ENCODE measurements around the gene CACNB1. TPM values are rescaled to one million over a fixed set of nuclear protein-coding genes. Genes with fewer than 3 reads are reported as not detected.

Gene CACNB1
- total RNA-seq, 4 donors from 2014 or later, result 10.1 to 21.7 (median 11.6) TPM

- in situ Hi-C loops (cut with MboI; ENCODE audit: low pct_ligation_motif_present in 1 of 4, low pct_unique_long_range_greater_than_20kb in 1 of 4, low sequenced_read_pairs in 3 of 4) (loop anchor here in 2 of 4 donors (25.0 kb wide), 2 partner anchors 177 to 302 kb away; partner anchors contain the start of genes LASP1 (in 1 of the 2) and RPL23 (in 1 of the 2)), intact Hi-C loops (cut with DNase I; ENCODE audit: low total_unique reads) (no loop called here)
Measured at GRCh38 chr17:39164675-39165143, 32.8 kb downstream of the CACNB1 start.

GRCh38 chr17:39161962-39162361 lies 35.5 kb downstream of the CACNB1 start:
- in situ Hi-C loops (cut with MboI; ENCODE audit: low pct_ligation_motif_present in 1 of 4, low pct_unique_long_range_greater_than_20kb in 1 of 4, low sequenced_read_pairs in 3 of 4) (loop anchor here in 2 of 4 donors (25.0 kb wide), 2 partner anchors 175 to 300 kb away; partner anchors contain the start of genes LASP1 (in 1 of the 2) and RPL23 (in 1 of the 2)), intact Hi-C loops (cut with DNase I; ENCODE audit: low total_unique reads) (no loop called here)
- Histone ChIP-seq H3K4me1 (peaks cover 3 to 28% (median 15%) of the 10 kb centered on the region in 4 donors), H3K27ac (no peak overlapping the region), H3K36me3 (no peaks in the 10 kb centered on the region), H3K27me3 (peaks cover 8% of the 10 kb centered on the region), H3K4me3 (no peak overlapping the region), H3K9me3 (no peaks in the 10 kb centered on the region)
- TF ChIP-seq POLR2AphosphoS5 (IDR thresholded peaks at IDR 0.05), result no peak
- no peak for TF ChIP-seq EP300 (IDR thresholded peaks at IDR 0.05; ENCODE audit: low read depth)
- TF ChIP-seq CTCF (IDR thresholded peaks at IDR 0.05), result no peak
- TF ChIP-seq POLR2A (IDR thresholded peaks at IDR 0.05), result no peak
- WGBS, 2 donors (ENCODE audit: low coverage in 1 of 2), result 64% methylated on average over 2 of the region's 2 CpGs; no CpG with 5 or more reads in 1 of the 2 donors
- no peak for DNase-seq

More at GRCh38 chr17:39164675-39165143, 32.8 kb downstream of the CACNB1 start:
- WGBS, 2 donors (ENCODE audit: low coverage in 1 of 2), result 5 to 8% methylated on average over 4 to 14 of the region's 15 CpGs
- Histone ChIP-seq H3K9me3 (peaks cover 0 to 3% of the 10 kb centered on the region in 2 donors), H3K4me1 (peaks cover 3 to 37% (median 15%) of the 10 kb centered on the region in 4 donors), H3K4me3 (peak overlapping the region; percentile 17 to 53 (median 33)), H3K27me3 (peaks cover 8% of the 10 kb centered on the region), H3K27ac (peak overlapping the region in 3 of 4 donors; percentile 4 to 47 (median 6)), H3K36me3 (no peaks in the 10 kb centered on the region)
- TF ChIP-seq EP300 (IDR thresholded peaks at IDR 0.05; ENCODE audit: low read depth) (no peak), POLR2A (IDR thresholded peaks at IDR 0.05) (no peak), CTCF (IDR thresholded peaks at IDR 0.05) (peak; percentile 75 to 87 (median 80)), POLR2AphosphoS5 (IDR thresholded peaks at IDR 0.05) (peak in 1 of 3 donors; percentile 29)
- peak; percentile 88 for DNase-seq

DNA sequence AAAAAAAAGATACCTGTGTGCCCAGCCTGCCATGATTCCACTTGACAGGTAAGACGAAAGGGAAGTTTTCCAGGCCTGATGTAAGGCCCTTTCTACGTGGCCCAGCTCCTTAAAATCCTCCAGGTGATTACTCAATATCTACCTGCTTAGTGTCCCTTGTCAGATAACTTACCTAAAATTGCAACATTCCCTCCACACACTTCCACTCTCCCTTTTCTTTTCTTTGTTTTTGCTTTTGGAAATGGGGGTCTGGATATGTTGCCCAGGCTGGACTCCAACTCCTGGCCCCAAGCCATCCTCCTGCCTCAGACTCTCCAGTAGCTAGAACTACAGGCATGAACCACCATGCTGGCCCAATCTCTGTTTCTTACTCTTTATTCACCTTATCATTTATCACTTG lies 38.8 kb downstream of the CACNB1 start:
- Histone ChIP-seq H3K36me3 (no peaks in the 10 kb centered on the region), H3K4me3 (no peak overlapping the region), H3K27ac (no peak overlapping the region), H3K4me1 (no peaks in the 10 kb centered on the region), H3K9me3 (no peaks in the 10 kb centered on the region), H3K27me3 (no peaks in the 10 kb centered on the region)
- TF ChIP-seq POLR2AphosphoS5 (IDR thresholded peaks at IDR 0.05), result no peak
- no peak for TF ChIP-seq EP300 (IDR thresholded peaks at IDR 0.05; ENCODE audit: low read depth)
- no peak for TF ChIP-seq POLR2A (IDR thresholded peaks at IDR 0.05)
- TF ChIP-seq CTCF (IDR thresholded peaks at IDR 0.05), result no peak
- intact Hi-C loops (cut with DNase I; ENCODE audit: low total_unique reads), result no loop called here
- no peak for DNase-seq
- in situ Hi-C loops (cut with MboI; ENCODE audit: low pct_ligation_motif_present in 1 of 4, low pct_unique_long_range_greater_than_20kb in 1 of 4, low sequenced_read_pairs in 3 of 4), result loop anchor here in 3 of 4 donors (5.0 to 25.0 kb wide), 4 partner anchors 171 to 296 kb away; partner anchors contain the start of genes LASP1 (in 1 of the 3) and RPL23 (in 1 of the 3)
- 91 to 95% methylated on average over 2 of the region's 2 CpGs for WGBS, 2 donors (ENCODE audit: low coverage in 1 of 2)

DNA sequence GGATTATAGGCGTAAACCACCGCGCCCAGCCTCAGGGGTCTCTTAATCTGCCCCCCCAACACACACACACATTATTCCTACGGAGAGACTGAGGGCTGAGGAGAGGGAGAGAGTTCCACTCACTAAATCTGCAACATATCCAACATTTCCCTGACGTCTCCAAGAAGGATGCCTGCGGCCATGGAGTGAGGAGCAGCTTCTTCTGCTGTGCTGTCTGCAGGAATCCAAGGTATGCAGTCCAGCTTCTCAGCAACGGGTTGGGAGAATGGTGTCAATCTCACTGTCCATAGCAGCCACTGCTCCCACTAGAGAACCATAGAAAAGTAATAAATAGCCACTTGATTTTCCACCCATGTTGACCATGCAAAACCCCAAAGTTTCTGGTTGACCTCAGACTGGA lies 41.0 kb downstream of the CACNB1 start:
- peaks cover 8 to 20% (median 16%) of the 10 kb centered on the region in 4 donors for H3K4me1 ChIP-seq
- in situ Hi-C loops (cut with MboI; ENCODE audit: low pct_ligation_motif_present in 1 of 4, low pct_unique_long_range_greater_than_20kb in 1 of 4, low sequenced_read_pairs in 3 of 4) (loop anchor here in 3 of 4 donors (5.0 to 25.0 kb wide), 4 partner anchors 169 to 294 kb away; partner anchors contain the start of genes LASP1 (in 1 of the 3) and RPL23 (in 1 of the 3)), intact Hi-C loops (cut with DNase I; ENCODE audit: low total_unique reads) (no loop called here)
- DNase-seq, result no peak
- WGBS, 2 donors (ENCODE audit: low coverage in 1 of 2), result 40 to 70% methylated on average over 2 to 7 of the region's 7 CpGs
- H3K27me3 ChIP-seq, result peaks cover 5% of the 10 kb centered on the region
- no peak overlapping the region for H3K27ac ChIP-seq
- H3K9me3 ChIP-seq, result no peaks in the 10 kb centered on the region
- H3K4me3 ChIP-seq, result no peak overlapping the region
- H3K36me3 ChIP-seq, result no peaks in the 10 kb centered on the region
- TF ChIP-seq EP300 (IDR thresholded peaks at IDR 0.05; ENCODE audit: low read depth), result no peak
- no peak for TF ChIP-seq CTCF (IDR thresholded peaks at IDR 0.05)
- TF ChIP-seq POLR2AphosphoS5 (IDR thresholded peaks at IDR 0.05), result no peak
- TF ChIP-seq POLR2A (IDR thresholded peaks at IDR 0.05), result no peak
